Measurements from ENCODE around the gene PRICKLE4. TPM values are rescaled to one million over a fixed set of nuclear protein-coding genes. Genes with fewer than 3 reads are reported as not detected.

Gene PRICKLE4
- total and polyA plus RNA-seq, 2 experiments from 2014 or later = 0.48 to 0.66 TPM

- TF ChIP-seq ZNF462 (CRISPR knock-in tag; IDR thresholded peaks at IDR 0.05) (no peak), STAT1 (IDR thresholded peaks at IDR 0.05; ENCODE audit: unreplicated experiment) (no peak), JUNB (IDR thresholded peaks at IDR 0.05; ENCODE audit: unreplicated experiment) (no peak), ZNF331 (CRISPR knock-in tag; IDR thresholded peaks at IDR 0.05; ENCODE audit: low read depth) (no peak), POLR2AphosphoS5 (IDR thresholded peaks at IDR 0.05; ENCODE audit: low read depth) (no peak), ZNF114 (CRISPR knock-in tag; IDR thresholded peaks at IDR 0.05) (no peak), CTCF (conservative IDR thresholded peaks at IDR 0.05; ENCODE audit: low read depth in 2 of 2) (no peak), EZH2 (IDR thresholded peaks at IDR 0.05; ENCODE audit: low read depth, unreplicated experiment) (no peak), CREB1 (CRISPR knock-in tag; IDR thresholded peaks at IDR 0.05; ENCODE audit: low read depth) (no peak), NANOG (IDR thresholded peaks at IDR 0.05; ENCODE audit: borderline replicate concordance) (no peak), EZH2phosphoT487 (IDR thresholded peaks at IDR 0.05; ENCODE audit: unreplicated experiment) (no peak)
- TF ChIP-seq, protein P1, sequence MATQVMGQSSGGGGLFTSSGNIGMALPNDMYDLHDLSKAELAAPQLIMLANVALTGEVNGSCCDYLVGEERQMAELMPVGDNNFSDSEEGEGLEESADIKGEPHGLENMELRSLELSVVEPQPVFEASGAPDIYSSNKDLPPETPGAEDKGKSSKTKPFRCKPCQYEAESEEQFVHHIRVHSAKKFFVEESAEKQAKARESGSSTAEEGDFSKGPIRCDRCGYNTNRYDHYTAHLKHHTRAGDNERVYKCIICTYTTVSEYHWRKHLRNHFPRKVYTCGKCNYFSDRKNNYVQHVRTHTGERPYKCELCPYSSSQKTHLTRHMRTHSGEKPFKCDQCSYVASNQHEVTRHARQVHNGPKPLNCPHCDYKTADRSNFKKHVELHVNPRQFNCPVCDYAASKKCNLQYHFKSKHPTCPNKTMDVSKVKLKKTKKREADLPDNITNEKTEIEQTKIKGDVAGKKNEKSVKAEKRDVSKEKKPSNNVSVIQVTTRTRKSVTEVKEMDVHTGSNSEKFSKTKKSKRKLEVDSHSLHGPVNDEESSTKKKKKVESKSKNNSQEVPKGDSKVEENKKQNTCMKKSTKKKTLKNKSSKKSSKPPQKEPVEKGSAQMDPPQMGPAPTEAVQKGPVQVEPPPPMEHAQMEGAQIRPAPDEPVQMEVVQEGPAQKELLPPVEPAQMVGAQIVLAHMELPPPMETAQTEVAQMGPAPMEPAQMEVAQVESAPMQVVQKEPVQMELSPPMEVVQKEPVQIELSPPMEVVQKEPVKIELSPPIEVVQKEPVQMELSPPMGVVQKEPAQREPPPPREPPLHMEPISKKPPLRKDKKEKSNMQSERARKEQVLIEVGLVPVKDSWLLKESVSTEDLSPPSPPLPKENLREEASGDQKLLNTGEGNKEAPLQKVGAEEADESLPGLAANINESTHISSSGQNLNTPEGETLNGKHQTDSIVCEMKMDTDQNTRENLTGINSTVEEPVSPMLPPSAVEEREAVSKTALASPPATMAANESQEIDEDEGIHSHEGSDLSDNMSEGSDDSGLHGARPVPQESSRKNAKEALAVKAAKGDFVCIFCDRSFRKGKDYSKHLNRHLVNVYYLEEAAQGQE (IDR thresholded peaks at IDR 0.05; ENCODE audit: unreplicated experiment) = no peak
- TF ChIP-seq, protein P2, sequence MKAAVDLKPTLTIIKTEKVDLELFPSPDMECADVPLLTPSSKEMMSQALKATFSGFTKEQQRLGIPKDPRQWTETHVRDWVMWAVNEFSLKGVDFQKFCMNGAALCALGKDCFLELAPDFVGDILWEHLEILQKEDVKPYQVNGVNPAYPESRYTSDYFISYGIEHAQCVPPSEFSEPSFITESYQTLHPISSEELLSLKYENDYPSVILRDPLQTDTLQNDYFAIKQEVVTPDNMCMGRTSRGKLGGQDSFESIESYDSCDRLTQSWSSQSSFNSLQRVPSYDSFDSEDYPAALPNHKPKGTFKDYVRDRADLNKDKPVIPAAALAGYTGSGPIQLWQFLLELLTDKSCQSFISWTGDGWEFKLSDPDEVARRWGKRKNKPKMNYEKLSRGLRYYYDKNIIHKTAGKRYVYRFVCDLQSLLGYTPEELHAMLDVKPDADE (IDR thresholded peaks at IDR 0.05) = no peak
- H3K4me2 ChIP-seq = no peak overlapping the region
- H3K27me3 Mint-ChIP-seq (ENCODE audit: insufficient read depth, low read depth, poor library complexity) = peaks cover 30% of the 10 kb centered on the region
- H3K4me1 ChIP-seq (ENCODE audit: insufficient read depth) = peaks cover 11% of the 10 kb centered on the region
- no peak overlapping the region for H3K27ac ChIP-seq (ENCODE audit: low read depth)
- H3K27ac Mint-ChIP-seq = no peak overlapping the region
- peaks cover 5% of the 10 kb centered on the region; the same call in 1 of the 2 replicates for H4K20me1 ChIP-seq (replicated peaks; ENCODE audit: insufficient read depth)
- H3K9me2 ChIP-seq (ENCODE audit: insufficient read depth) = no peaks in the 10 kb centered on the region
- no peak overlapping the region for H2AFZ ChIP-seq
- H3K36me3 ChIP-seq (ENCODE audit: insufficient read depth) = peaks cover 23% of the 10 kb centered on the region; the same call in 1 of the 2 replicates
- no peak overlapping the region for H3K4me3 ChIP-seq
- H3F3A ChIP-seq (replicated peaks; ENCODE audit: low read depth) = peaks cover 13% of the 10 kb centered on the region; the same call in 1 of the 2 replicates
- peaks cover 7% of the 10 kb centered on the region; the same call in 2 of the 3 replicates for H3K9me3 Mint-ChIP-seq
- no peak for ATAC-seq
- H3K36me3 Mint-ChIP-seq (ENCODE audit: low read depth) = peaks cover 39% of the 10 kb centered on the region
- peaks cover 15% of the 10 kb centered on the region for H3K4me1 Mint-ChIP-seq
- no peak for DNase-seq (ENCODE audit: low spot score)
- H3K27me3 ChIP-seq (ENCODE audit: insufficient read depth) = peaks cover 18% of the 10 kb centered on the region
- peaks cover 22% of the 10 kb centered on the region for H3K79me2 ChIP-seq (replicated peaks; ENCODE audit: insufficient read depth)
- peak overlapping the region; percentile 94 for H3K4me3 Mint-ChIP-seq
Measured at GRCh38 chr6:41789390-41789724, 8.8 kb downstream of the PRICKLE4 start.

Measured in GM23338 (cell line).